Tibial nerve (tissue), 4 donors: Measurements from ENCODE around the gene AMDHD2. TPM values are rescaled to one million over a fixed set of nuclear protein-coding genes. Genes with fewer than 3 reads are reported as not detected.
"Not testable (repeated sequence)": the region's sequence is repeated elsewhere in the genome, so short reads cannot be mapped to it uniquely, and the experiment has no call there.

Source experiments
- DNase-seq, 2 donors: peaks; one replicate each; pipeline ENCODE4 v3.0.0-alpha.2; 2019; ENCODE audit warnings: low spot score in 2 of 2
- H3K27ac ChIP-seq, 4 donors: fragments of 200-600 bp; sonication (generic) in 3 of 4; one replicate each; pipeline ENCODE4 v1.5.1; 2017 to 2019; ENCODE audit warnings: mild to moderate bottlenecking in 1 of 4
- H3K27me3 ChIP-seq, 2 donors: fragments of 200-600 bp; sonication (generic) in 1 of 2; one replicate each; pipeline versions ENCODE4 v1.5.1 to v1.6.0; 2017 to 2019
- H3K36me3 ChIP-seq, 3 donors: fragments of 200-600 bp; sonication (generic); one replicate each; pipeline ENCODE4 v1.5.1; 2018 to 2019
- H3K4me1 ChIP-seq, 4 donors: fragments of 200-600 bp; sonication (generic) in 3 of 4; one replicate each; pipeline ENCODE4 v1.5.1; 2017 to 2019
- H3K4me3 ChIP-seq, 4 donors: fragments of 200-600 bp; sonication (generic) in 3 of 4; one replicate each; pipeline ENCODE4 v1.5.1; 2017 to 2019; ENCODE audit warnings: mild to moderate bottlenecking in 1 of 4, moderate library complexity in 1 of 4
- H3K9me3 ChIP-seq, 4 donors: fragments of 200-600 bp; sonication (generic) in 3 of 4; one replicate each; pipeline ENCODE4 v1.5.1; 2017 to 2019
- WGBS, 2 donors: methylation state at CpG; one replicate each; pipeline ENCODE4 v1.1.5; 2018; 5-methylcytosine and 5-hydroxymethylcytosine counted together
- small RNA-seq: library from RNA; depleted of rRNA; stranded (forward); fragments of <200 nt; gene quantifications from one replicate; pipeline ENCODE3, GENCODE V24; 2016
- total RNA-seq, 4 donors: library from RNA; depleted of rRNA; stranded (reverse); fragments of >200 nt; gene quantifications; one replicate each; pipeline ENCODE4 v1.1.0, GENCODE V29; 2016
- TF ChIP-seq, protein P1 (sequence below), 5 experiments: fragments of 200-600 bp in 3 of 5; fragments of 450-650 bp in 2 of 5; sonication (generic) in 3 of 5; IDR thresholded peaks; one replicate each; pipeline ENCODE4 v1.5.1; 2016 to 2019; ENCODE audit warnings: antibody characterized with exemption in 5 of 5, mild to moderate bottlenecking in 3 of 5, moderate library complexity in 2 of 5

Gene AMDHD2
- total RNA-seq, 4 donors from 2014 or later, result 40.4 to 64.5 (median 55.2) TPM

DNA sequence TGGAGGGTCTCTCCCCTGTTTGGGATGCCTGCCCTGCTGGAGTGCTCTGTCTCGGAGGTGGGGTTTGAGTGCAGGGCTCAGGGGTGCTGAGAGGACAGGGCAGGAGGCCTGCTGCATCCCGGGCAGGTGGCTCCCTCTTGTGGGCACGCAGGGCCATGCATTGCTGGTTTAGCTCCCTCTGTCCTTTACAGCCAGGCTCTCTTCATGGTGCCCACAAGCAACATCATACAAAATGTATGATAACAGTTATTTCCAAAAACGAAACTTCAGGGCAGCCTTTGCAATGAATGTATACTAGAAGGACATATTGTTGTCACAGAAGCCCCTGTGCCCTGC, 40.6 kb downstream of the AMDHD2 start:
- H3K36me3 ChIP-seq, H3K27me3 ChIP-seq, H3K4me3 ChIP-seq, H3K4me1 ChIP-seq, H3K27ac ChIP-seq, H3K9me3 ChIP-seq: not testable (repeated sequence)
- peak; percentile 35 to 76 for DNase-seq
- TF ChIP-seq, protein P1, sequence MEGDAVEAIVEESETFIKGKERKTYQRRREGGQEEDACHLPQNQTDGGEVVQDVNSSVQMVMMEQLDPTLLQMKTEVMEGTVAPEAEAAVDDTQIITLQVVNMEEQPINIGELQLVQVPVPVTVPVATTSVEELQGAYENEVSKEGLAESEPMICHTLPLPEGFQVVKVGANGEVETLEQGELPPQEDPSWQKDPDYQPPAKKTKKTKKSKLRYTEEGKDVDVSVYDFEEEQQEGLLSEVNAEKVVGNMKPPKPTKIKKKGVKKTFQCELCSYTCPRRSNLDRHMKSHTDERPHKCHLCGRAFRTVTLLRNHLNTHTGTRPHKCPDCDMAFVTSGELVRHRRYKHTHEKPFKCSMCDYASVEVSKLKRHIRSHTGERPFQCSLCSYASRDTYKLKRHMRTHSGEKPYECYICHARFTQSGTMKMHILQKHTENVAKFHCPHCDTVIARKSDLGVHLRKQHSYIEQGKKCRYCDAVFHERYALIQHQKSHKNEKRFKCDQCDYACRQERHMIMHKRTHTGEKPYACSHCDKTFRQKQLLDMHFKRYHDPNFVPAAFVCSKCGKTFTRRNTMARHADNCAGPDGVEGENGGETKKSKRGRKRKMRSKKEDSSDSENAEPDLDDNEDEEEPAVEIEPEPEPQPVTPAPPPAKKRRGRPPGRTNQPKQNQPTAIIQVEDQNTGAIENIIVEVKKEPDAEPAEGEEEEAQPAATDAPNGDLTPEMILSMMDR (IDR thresholded peaks at IDR 0.05), result peak in 3 of 5 experiments; percentile 28 to 37 (median 37)
- no CpG with 5 or more reads among the region's 4 CpGs for WGBS, 2 donors

DNA sequence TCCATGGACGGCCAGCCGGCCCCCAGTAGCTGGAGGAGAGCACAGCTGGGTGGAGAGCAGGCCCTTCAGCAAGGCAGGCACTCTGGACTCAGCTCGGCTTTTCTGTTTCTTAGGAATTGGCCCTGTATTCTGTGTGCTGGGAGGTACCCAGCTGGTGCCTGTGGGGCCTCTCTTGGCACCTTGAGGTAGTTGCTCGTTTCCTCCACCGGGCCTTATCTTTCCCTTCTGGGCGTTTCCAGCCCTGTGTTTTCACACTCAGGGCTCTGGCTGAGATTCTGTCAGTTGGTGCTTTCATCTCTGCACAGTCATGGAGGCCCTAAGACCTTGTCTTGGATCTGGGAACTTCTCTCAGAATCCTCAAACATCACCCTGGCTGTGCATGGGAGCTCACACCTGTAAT, 47.3 kb downstream of the AMDHD2 start:
- not testable (repeated sequence) for H3K9me3 ChIP-seq, H3K36me3 ChIP-seq, H3K4me3 ChIP-seq, H3K27me3 ChIP-seq, H3K4me1 ChIP-seq, DNase-seq, H3K27ac ChIP-seq
- WGBS, 2 donors, result no CpG with 5 or more reads among the region's 6 CpGs

DNA sequence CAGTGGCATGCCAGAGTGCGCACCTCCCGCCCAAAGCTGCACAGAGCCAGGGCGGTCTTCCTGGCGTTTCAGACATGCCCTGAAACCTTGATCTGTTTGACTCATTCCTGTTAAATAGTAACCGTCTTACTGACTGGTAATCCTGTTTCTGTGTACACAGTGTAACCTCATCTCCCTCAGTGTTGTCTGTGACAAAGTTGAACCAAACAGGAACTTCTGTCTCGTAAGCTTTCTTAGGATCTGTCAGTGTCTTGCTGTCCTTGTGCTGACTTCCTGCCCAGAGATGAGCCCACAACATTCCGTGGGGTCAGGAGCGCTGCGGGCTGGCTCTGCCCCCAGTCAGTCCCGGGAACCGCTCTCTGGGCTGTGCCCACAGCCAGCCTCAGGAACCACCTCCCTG, 48.4 kb downstream of the AMDHD2 start:
- not testable (repeated sequence) for H3K9me3 ChIP-seq, H3K27me3 ChIP-seq, DNase-seq, H3K27ac ChIP-seq, H3K36me3 ChIP-seq, H3K4me3 ChIP-seq, H3K4me1 ChIP-seq
- no CpG with 5 or more reads among the region's 11 CpGs for WGBS, 2 donors

DNA sequence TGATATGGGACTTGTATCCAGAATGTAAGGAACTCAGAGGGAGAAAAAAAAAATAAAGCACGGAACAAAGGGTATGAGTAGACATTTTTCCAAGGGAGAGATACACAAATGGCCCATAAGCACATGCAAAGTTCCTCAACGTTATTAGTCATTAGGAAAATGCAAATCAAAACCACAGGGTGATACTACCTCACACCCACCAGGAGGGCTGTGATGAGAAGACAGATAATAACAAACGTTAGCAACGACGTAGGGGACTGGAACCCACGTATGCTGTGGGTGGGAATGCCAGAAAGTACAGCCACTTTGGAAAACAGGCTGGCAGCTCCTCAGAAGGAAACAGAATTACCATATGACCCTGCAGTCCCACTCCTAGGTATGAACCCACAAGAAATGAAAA, 52.5 kb downstream of the AMDHD2 start:
- H3K4me1 ChIP-seq, DNase-seq, H3K9me3 ChIP-seq, H3K27ac ChIP-seq, H3K27me3 ChIP-seq, H3K4me3 ChIP-seq, H3K36me3 ChIP-seq: not testable (repeated sequence)
- no CpG with 5 or more reads among the region's 6 CpGs for WGBS, 2 donors

DNA sequence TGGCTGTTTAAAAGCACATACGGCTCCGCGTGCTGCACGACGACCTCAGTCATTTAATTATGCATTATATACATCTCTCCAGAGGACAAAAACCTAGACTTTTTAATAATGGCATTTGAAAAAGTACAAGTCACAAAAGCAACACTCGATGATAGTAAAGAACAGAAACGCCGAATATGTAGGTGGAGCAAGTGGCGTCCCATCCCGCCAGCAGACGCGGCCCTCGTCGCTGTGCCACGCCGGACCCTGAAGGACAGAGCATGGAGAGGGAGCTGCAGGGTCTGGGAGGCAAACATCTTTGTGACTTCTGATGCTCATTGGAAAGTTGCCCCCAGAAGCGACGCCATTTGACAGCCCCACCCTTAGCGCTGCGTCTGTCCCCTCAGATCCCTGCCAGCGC, 55.7 kb downstream of the AMDHD2 start:
- H3K27ac ChIP-seq, H3K27me3 ChIP-seq, H3K9me3 ChIP-seq, H3K4me3 ChIP-seq, DNase-seq, H3K4me1 ChIP-seq, H3K36me3 ChIP-seq: not testable (repeated sequence)
- 83 to 84% methylated on average over 6 to 8 of the region's 21 CpGs for WGBS, 2 donors

DNA sequence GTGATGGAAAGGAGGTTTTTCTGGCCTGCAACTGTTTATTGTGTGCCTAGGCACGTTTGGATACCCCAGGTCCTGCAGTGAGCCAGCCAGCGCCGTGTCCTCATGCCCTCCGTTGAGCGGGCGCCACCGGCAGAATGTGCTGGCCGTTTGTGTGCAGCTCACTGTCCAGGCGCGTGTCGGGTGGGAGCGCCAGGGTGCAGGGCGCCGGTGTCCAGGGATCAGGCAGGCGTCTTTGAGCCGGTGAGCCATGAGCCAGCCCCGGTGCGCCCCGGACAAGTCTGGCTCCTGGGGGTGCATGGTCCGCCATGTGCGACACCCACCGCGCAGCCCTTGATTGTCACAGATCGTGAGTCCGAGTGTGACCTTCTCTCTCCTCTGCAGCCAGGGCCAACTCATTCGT, 56.9 kb downstream of the AMDHD2 start:
- 95% methylated on average over 4 of the region's 26 CpGs; no CpG with 5 or more reads in 1 of the 2 donors for WGBS, 2 donors
- not testable (repeated sequence) for H3K27me3 ChIP-seq, H3K36me3 ChIP-seq, H3K4me3 ChIP-seq, DNase-seq, H3K27ac ChIP-seq, H3K9me3 ChIP-seq, H3K4me1 ChIP-seq

DNA sequence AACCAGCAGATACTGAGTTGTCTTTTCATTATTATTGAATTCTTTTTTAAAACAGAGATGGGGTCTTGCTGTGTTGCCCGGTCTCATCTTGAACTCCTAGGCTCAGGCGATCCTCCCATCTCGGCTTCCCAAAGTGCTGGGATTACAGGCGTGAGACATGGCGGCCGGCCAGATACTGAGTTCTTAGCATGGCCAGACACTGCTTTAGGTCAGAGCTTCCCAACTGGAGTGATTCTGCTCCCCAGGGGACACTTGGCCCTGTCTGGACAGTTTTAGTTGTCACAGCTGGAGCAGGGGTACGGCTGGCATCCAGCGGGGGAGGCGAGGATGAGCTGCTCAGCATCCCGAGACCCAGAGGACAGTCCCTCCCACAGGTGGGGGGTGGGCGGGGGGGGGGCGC, 58.7 kb downstream of the AMDHD2 start:
- WGBS, 2 donors, result no CpG with 5 or more reads among the region's 12 CpGs
- DNase-seq, H3K27ac ChIP-seq, H3K9me3 ChIP-seq, H3K27me3 ChIP-seq, H3K4me1 ChIP-seq, H3K36me3 ChIP-seq, H3K4me3 ChIP-seq: not testable (repeated sequence)

DNA sequence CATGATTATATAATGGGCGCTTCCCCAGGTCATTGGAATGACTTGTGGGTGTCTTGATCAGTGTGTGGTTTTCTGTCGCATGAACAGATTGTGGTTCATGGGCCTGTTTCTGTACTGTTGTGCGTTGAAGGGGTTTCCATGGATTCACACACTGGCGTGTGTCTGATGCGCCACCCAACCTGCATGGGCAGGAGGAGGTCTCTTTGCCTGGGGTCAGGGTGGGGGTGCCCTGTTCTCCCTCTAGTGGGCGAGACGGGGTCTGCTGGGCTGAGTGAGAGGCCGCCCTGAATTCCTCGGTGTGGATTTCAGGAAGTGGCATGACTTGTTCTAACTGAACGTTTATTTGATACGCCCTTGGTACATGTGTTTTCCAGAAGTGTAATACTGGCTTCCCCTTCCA, 60.0 kb downstream of the AMDHD2 start:
- peaks cover 0 to 13% (median 0%) of the 10 kb centered on the region in 3 donors for H3K36me3 ChIP-seq
- H3K27ac ChIP-seq, DNase-seq, H3K9me3 ChIP-seq, H3K4me1 ChIP-seq, H3K27me3 ChIP-seq, H3K4me3 ChIP-seq: not testable (repeated sequence)
- WGBS, 2 donors, result 89% methylated on average over 1 of the region's 11 CpGs; no CpG with 5 or more reads in 1 of the 2 donors

DNA sequence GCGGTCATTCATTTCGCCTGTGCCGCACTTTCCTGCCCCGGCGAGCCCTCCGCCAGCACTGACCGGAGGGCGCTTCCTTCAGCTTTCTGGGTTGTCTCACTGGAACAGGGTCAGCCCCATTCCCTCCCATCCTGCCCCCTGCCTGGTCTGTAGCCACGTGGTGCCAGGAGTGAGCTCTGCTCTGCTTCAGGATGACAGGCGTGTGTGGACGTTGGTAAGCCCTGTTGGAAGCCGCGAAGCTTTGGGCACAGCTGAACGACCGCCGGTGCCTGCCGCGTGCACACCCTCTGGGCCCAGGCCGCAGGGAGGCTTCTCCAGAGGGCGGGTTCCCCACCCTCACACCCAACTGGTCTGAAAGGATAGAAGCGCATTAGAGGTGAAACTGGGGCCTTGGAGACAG, 60.6 kb downstream of the AMDHD2 start:
- H3K27me3 ChIP-seq, H3K4me3 ChIP-seq, H3K27ac ChIP-seq, DNase-seq, H3K9me3 ChIP-seq: not testable (repeated sequence)
- WGBS, 2 donors, result no CpG with 5 or more reads among the region's 21 CpGs
- H3K36me3 ChIP-seq, result peaks cover 0 to 20% (median 0%) of the 10 kb centered on the region in 3 donors
- peaks cover 0 to 13% (median 0%) of the 10 kb centered on the region in 4 donors for H3K4me1 ChIP-seq

Small RNA genes lying within 50 kb of the gene (small RNA-seq; reads per million reads assigned to genes)
- gene AC093525.1, result not detected
- not detected for gene MIR3178

Other genes with a start within 250 kb of the AMDHD2 start
- gene ABCA3, start 179.6 kb upstream of the AMDHD2 start, total RNA-seq, result 10 to 100 TPM; 14.9 to 22.2 (median 15.8) TPM
- 1 to 10 TPM; 1.6 to 3.0 (median 2.0) TPM for gene CCNF, start 90.9 kb upstream of the AMDHD2 start, total RNA-seq
- gene TEDC2, start 60.3 kb upstream of the AMDHD2 start, total RNA-seq, result 1 to 10 TPM in 3 of 4 donors, not detected in 1; 1.3 to 2.5 (median 1.8) TPM
- gene NTN3, start 49.1 kb upstream of the AMDHD2 start, total RNA-seq, result under 1 TPM in 1 of 4 donors, not detected in 3; 0.39 TPM
- 10 to 100 TPM; 12.0 to 18.3 (median 16.3) TPM for gene TBC1D24, start 45.2 kb upstream of the AMDHD2 start, total RNA-seq
- 10 to 100 TPM; 48.1 to 73.0 (median 61.1) TPM for gene ATP6V0C, start 6.4 kb upstream of the AMDHD2 start, total RNA-seq
- gene CEMP1, start 11.0 kb downstream of the AMDHD2 start, total RNA-seq, result not detected
- gene PDPK1, start 17.6 kb downstream of the AMDHD2 start, total RNA-seq, result 10 to 100 TPM; 28.6 to 41.7 (median 32.4) TPM
- 10 to 100 TPM; 17.8 to 24.3 (median 21.2) TPM for gene KCTD5, start 162.2 kb downstream of the AMDHD2 start, total RNA-seq
- 1 to 10 TPM; 1.3 to 4.2 (median 2.4) TPM for gene PRSS27, start 199.9 kb downstream of the AMDHD2 start, total RNA-seq
- gene SRRM2, start 232.3 kb downstream of the AMDHD2 start, total RNA-seq, result 1,000 to 10,000 TPM in 1 of 4 donors, 100 to 1,000 TPM in 3; 843 to 1,374 (median 886) TPM